NCI-H345 treated with DMSO at 0.1 percent for 48 hours (cell line): ENCODE results near the gene NUP98.
"Not testable (repeated sequence)": the region's sequence is repeated elsewhere in the genome, so short reads cannot be mapped to it uniquely, and the experiment has no call there.

ENCODE experiments used
- DNase-seq: peaks from one replicate; lab custom pipeline; 2025; ENCODE audit not compliant: unreplicated experiment; lab: John Stamatoyannopoulos, UW

NUP98 gene

DNA sequence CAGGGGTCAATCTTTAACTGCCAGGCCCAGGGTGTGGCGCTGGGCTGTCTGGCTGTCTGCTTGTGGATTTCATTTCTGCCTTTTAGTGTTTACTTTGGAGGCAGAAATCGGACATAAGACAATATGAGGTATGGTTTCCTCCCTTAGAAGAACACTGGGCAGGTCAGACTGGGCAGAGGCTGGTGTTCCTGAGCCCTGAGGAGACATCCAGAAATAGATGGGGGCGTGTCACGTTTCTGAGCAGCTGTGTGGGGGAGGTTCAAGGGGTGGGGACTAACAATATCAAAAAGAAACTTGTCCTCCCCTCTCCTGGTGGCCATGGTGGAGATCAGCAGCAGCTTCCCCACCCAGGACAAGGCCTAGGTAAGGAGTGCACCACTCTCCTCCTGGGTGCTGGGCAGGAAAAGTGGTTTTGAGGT lies 152.5 kb downstream of the NUP98 start, which contains the start of gene ART1:
ART1 (plus strand) TSS at position 312 of the 419 bp plus-strand sequence. CDS start 14,086 bp downstream, outside the sequence.
- DNase-seq, result no peak

DNA sequence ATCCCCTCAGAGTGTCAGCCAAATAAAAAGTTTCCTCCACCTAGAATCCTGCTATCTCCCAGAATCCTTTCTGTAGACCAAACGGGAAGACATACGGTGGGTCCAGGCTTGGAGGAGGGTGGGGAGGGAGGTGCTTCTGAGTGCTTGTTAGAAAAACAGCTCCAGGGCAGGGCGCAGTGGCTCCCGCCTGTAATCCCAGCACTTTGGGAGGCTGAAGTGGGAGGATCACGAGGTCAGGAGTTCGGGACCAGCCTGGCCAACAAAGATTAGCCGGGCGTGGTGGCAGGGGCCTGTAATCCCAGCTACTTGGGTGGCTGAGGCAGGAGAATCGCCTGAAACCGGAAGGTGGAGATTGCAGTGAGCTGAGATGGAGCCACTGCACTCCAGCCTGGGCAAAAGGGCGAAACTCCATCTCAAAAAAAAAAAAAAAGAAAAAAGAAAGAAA lies 154.2 kb downstream of the NUP98 start:
- not testable (repeated sequence) for DNase-seq

DNA sequence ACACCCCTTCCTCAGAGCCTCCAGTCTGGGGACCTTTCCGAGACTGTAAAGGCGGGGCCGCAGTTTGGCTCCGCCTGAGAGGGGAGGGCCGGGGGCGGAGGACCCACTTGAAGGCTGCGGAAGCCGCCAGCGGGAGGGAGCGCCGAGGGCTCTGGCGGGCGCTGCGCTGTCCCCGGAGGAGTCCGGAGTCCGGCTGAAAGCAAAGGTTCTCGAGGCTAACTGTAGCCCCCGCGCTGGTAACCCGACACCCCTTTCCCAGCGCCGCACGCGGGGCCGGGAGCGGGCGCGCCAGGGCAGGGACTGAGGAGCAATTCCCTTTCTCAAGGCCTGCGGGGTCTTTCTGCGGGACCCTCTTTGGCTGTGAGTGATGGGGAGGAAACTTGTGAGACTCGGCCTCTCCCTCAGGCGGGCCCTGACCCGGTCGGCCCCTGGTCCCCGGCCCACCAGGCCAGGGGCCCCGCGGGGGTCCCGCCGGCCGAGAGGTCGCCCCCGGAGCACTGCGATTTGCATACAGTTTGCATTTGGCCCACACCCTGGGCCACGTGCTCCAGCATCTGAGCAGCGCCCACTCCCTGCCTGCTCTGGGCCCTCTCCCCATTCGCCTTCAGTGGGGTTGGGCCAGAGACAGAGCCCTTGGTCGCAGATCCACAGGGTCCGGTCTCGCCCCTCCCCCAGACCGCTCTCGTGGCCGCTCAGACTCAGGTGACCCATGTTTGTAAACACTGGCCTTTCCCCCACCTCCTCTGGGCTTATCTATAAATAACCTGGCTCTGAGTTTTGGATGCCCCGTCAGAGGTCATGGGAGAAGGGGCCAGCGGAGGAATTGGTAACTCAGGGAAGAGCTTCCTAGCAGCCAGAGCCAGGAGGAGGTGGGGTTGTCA lies 155.0 kb downstream of the NUP98 start:
- peak; percentile 60 for DNase-seq

DNA sequence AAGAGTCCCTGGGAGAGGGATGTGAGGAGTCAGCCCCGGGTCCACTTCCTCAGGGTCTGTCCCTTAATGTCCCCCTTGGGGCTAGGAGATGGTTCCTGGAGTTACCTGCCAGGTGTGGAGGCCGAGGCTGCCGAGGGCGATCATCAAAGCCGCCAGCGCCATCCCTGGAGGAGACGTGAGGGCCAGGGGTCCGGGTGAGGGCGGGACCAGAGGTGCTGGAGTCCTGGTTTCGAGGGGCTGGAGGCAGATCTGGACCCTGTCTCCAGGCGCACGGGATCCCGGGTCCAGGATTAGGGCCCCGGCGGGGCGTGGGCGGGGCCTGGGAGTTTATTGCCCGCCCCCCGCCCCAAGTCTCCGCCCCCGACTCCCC lies 155.7 kb downstream of the NUP98 start, which contains the start of gene ART5:
ART5 (minus strand) TSS at position 292 of the 370 bp plus-strand sequence; CDS start at position 162, 130 bp downstream.
- no peak for DNase-seq

DNA sequence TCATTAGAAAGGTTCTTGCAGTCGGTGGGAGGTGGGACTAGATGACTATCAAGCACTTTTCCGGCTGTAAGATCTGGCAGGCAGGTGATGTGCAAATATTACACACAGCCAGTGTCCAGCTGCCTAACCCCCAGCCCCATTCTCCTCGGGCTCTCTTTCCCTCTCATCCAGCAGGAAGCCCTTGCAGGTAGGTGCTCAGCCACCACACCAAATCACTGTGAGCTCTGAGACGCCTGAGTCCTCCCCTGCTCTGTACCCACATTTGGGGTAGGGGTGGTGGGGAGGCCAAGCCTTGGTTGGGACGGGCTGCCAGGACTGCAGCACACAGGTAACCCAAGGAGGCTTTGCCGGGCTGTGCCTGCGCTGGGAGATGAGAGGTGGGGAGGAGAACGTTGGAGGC lies 156.2 kb downstream of the NUP98 start:
- DNase-seq, result no peak

DNA sequence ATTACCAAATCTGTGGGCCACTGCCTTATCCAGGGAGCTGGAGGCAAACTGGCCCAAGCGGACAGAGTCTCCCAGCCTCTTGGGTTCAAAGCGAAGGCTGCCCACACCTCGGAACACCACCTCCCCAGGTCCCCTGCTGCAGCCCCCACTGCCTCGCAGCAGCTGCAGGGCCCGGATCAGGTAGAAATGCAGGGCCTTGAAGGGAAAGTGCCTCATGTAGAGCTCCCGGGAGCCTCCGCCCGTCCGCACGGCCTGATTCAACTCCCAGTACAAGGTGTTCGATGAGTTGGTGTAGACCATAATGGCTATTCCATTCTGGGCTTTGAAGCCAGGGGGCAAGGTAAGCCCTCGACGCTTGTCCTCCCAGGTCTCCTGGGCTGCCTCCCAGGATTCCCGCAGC lies 157.5 kb downstream of the NUP98 start:
- no peak for DNase-seq

DNA sequence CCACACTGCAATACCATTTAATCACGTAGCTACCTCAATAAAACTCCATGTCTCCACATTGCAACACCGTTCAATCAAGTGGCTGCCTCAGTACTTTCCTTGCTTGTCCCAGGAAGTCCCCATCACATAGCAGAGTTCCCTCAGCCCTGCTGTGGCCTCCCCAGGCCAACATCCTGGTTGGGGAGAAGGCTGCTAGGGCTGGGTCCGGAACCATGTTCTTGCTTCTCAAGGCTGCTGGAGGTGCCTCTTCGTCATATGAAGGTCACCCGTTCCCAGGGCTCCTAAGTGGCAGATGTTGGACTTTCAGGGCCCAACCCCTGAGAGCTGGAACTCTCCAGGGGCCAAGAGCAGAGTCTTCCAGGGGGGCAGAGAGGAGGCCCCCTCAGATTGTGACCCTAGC lies 158.8 kb downstream of the NUP98 start:
- no peak for DNase-seq

DNA sequence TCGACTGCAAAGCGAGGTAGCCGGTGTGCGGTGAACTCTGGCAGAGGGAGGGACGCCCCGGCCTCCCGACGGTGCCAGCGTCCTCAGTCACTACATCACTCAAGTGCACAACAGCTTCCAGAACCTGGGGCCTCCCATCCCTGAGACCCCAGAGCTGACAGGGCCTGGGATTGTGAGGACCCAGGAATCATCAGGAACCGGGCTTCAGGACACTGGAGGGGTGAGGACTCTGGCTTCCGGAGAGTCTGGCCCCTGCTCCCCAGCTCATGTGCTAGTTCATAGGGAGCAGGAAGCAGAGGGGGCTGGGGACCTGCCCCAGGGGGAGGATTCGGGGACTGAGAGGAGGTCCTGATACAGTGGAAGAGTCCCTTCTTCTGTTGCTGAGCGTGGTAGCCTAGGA lies 160.2 kb downstream of the NUP98 start:
- DNase-seq, result no peak

DNA sequence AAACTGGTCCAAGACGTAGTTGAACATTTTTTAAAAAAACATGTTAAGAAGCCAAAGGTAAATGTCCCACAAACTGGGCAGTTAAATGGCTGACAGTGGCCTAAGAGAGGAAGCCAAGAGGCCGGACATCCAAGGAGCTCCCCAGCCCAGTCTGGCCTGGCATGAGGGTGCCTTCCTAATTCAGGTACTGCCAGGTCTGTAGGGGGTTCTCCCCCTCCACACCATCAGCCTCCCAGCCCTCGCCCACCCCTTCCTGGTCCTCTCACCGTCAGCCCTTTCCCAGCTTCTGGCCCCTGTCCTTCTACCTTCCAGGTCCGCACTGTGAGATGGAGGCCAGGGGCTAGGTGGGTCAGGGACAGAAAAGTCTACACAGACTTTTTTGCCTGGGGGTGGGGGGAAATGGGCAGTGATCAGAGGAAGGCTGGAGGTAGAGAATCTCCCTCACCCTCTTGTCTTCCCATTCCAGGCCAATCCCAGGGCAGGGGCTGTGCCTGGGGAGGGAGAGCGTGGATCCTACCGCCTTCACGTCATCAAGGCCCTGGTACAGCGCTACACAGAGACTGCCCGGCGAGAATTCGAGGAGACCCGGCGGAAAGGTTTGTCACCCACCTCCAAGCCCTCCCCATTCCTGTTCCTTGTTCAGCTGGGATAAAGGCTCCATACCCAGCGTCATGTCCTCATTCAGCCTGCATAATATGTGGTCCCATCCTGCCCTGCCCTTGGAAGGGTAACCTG lies 161.5 kb downstream of the NUP98 start:
- no peak for DNase-seq

DNA sequence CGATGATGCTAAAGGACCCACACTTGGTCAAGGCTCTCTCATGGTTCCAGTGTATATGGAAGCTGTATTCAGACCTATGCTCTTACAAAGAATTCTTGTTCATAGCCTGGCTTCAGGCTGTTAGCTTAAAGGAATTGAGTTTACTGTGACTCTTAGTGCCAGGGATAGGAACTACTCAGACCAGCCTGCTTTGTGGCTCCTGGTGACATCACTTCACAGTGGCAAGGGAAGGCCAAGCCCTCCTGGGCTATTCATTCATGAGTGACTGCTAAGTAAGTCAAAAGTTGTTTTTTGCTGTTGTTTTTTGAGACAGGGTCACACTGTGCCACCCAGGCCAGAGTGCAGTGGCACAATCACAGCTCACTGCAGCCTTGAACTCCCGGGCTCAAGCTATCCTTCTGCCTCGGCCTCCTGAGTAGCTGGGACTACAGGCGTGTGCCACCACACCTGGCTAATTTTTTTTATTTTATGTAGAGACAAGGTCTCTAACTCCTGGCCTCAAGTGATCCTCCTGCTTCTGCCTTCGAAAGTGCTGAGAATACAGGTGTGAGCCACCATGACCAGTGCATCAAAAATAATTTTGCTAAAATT lies 165.2 kb downstream of the NUP98 start:
- no peak for DNase-seq

DNA sequence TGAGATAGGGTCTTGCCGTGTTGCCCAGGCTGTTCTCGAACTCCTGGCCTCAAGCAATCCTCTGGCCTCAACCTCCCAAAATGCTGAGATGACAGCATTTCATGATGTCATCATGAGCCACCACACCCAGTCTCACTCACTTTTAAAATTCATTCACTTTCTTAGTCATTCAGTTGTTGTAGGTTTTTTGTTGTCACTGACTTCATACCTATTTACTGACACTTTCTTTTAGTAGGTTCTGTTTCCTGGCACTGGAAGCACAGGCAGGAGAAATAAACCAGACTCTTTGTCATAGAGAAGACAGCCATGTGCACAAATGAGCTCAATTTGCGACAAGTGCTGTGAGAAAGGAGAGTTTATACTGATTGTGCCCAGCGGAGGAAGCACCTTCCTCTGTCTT lies 166.0 kb downstream of the NUP98 start:
- no peak for DNase-seq

DNA sequence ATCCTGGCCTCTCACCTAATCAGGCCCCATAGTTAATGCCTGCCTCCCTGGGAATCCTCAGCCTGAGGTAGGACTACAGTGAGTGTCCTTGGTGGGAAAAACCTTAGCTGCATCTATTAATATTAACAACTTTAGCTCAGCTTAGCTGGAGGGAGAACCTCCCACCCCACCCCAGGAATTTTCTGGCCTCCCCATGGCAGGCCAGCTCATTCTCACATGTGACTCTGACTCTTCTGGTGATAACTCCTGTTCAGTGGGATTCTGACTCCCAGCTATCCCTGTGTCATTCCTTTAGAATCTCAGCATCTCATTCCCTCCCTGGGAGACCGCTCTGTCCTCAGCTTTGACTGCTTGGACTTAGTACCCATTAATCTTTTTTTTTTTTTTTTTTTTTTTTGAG lies 170.1 kb downstream of the NUP98 start:
- no peak for DNase-seq

DNA sequence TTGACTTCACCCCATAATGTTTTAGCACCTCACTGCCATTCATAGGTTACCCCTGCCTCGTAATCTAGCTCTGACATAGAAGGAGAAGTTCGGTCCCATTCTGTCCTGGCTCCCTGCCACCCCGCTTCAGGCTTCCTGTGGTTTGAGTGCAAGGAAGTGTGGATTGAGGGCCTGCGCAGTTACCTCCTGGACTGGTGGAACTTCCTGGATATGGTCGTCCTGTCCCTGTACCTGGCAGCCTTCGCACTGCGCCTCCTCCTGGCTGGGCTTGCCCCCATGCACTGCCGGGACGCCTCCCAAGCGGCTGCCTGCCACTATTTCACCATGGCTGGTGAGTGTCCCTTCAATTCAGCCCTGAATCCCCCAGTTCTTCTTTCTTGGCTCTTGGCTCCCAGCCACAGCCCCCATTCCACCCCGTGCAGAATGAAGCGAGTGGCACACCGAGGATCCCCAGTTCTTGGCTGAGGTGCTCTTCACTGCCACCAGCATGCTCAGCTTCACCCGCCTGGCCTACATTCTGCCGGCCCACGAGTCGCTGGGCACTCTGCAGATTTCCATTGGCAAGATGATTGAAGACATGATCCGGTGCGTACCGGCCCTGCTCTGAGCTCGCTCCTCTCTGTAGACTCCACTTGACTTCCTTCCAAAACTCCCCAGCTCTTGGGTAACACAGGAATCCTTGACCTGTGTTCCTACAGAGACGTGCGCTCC lies 170.9 kb downstream of the NUP98 start:
- DNase-seq, result no peak
